Measurements from ENCODE around the gene PPY. TPM values are rescaled to one million over a fixed set of nuclear protein-coding genes. Genes with fewer than 3 reads are reported as not detected.
"Not testable (repeated sequence)": the region's sequence is repeated elsewhere in the genome, so short reads cannot be mapped to it uniquely, and the experiment has no call there.

The PPY gene
- total and polyA plus RNA-seq, 9 donors, result not detected

- intact Hi-C loops (cut with DNase I), result loop anchor here in 3 of 4 donors (10.0 kb wide), 2 partner anchors 100 to 220 kb away; no protein-coding TSS in a partner anchor
- no peak overlapping the region for H3K4me3 ChIP-seq
Measured at GRCh38 chr17:43945074-43945829, 3.0 kb upstream of the PPY start.

GRCh38 chr17:43940630-43941029, 1.6 kb downstream of the PPY start:
- no peaks in the 10 kb centered on the region for H3K9me3 ChIP-seq
- no peak overlapping the region for H3K4me3 ChIP-seq
- intact Hi-C loops (cut with DNase I), result loop anchor here in 3 of 4 donors (5.0 to 10.0 kb wide), 3 partner anchors 104 to 227 kb away; no protein-coding TSS in a partner anchor
- no peaks in the 10 kb centered on the region for H3K27me3 ChIP-seq
- H3K36me3 ChIP-seq, result no peaks in the 10 kb centered on the region
- TF ChIP-seq POLR2A (IDR thresholded peaks at IDR 0.05) (no peak), CTCF (IDR thresholded peaks at IDR 0.05) (no peak), EP300 (IDR thresholded peaks at IDR 0.05) (no peak)
- peaks cover 4% of the 10 kb centered on the region for H3K4me1 ChIP-seq (ENCODE audit: insufficient read depth)
- DNase-seq, result no peak
- 50 to 67% (median 53%) methylated on average over 7 of the region's 7 CpGs for WGBS, 3 donors
- no peak overlapping the region for H3K27ac ChIP-seq

More at GRCh38 chr17:43945074-43945829, 3.0 kb upstream of the PPY start:
- WGBS, 3 donors, result 69 to 73% (median 69%) methylated on average over 12 of the region's 12 CpGs
- TF ChIP-seq EP300 (IDR thresholded peaks at IDR 0.05) (no peak), CTCF (IDR thresholded peaks at IDR 0.05) (no peak)
- H3K27ac ChIP-seq, result no peak overlapping the region
- H3K4me1 ChIP-seq (ENCODE audit: insufficient read depth), result no peaks in the 10 kb centered on the region
- no peaks in the 10 kb centered on the region for H3K36me3 ChIP-seq
- no peak for DNase-seq
- H3K9me3 ChIP-seq, result no peaks in the 10 kb centered on the region
- no peaks in the 10 kb centered on the region for H3K27me3 ChIP-seq

- Histone ChIP-seq H3K4me1 (ENCODE audit: insufficient read depth) (peaks cover 4% of the 10 kb centered on the region), H3K27me3 (no peaks in the 10 kb centered on the region), H3K9me3 (no peaks in the 10 kb centered on the region), H3K27ac (no peak overlapping the region), H3K4me3 (no peak overlapping the region), H3K36me3 (no peaks in the 10 kb centered on the region)
- intact Hi-C loops (cut with DNase I), result loop anchor here in 3 of 4 donors (5.0 to 10.0 kb wide), 4 partner anchors 55 to 227 kb away; no protein-coding TSS in a partner anchor
- TF ChIP-seq EP300 (IDR thresholded peaks at IDR 0.05) (no peak), POLR2A (IDR thresholded peaks at IDR 0.05) (no peak), CTCF (IDR thresholded peaks at IDR 0.05) (no peak)
- WGBS, 3 donors, result 88 to 94% (median 93%) methylated on average over 5 of the region's 5 CpGs
- no peak for DNase-seq
Measured at GRCh38 chr17:43939886-43940285, 2.4 kb downstream of the PPY start.

- not testable (repeated sequence) for H3K27ac ChIP-seq; H3K9me3 ChIP-seq; H3K27me3 ChIP-seq; H3K36me3 ChIP-seq; H3K4me3 ChIP-seq; H3K4me1 ChIP-seq (ENCODE audit: insufficient read depth); DNase-seq
- intact Hi-C loops (cut with DNase I), result loop anchor here in 1 of 4 donors (10.0 kb wide), 1 partner anchor 55 kb away; no protein-coding TSS in a partner anchor
- WGBS, 3 donors, result 91 to 96% (median 95%) methylated on average over 3 of the region's 3 CpGs
Measured at GRCh38 chr17:43939452-43939851, 2.8 kb downstream of the PPY start.

GRCh38 chr17:43938838-43939182, 3.5 kb downstream of the PPY start:
- Histone ChIP-seq H3K27me3 (no peaks in the 10 kb centered on the region), H3K27ac (no peak overlapping the region), H3K4me3 (no peak overlapping the region), H3K4me1 (ENCODE audit: insufficient read depth) (peaks cover 4% of the 10 kb centered on the region), H3K36me3 (no peaks in the 10 kb centered on the region), H3K9me3 (no peaks in the 10 kb centered on the region)
- intact Hi-C loops (cut with DNase I), result loop anchor here in 1 of 4 donors (10.0 kb wide), 1 partner anchor 56 kb away; no protein-coding TSS in a partner anchor
- no peak for DNase-seq
- 43 to 61% (median 59%) methylated on average over 6 of the region's 6 CpGs for WGBS, 3 donors
- no peak for TF ChIP-seq POLR2A (IDR thresholded peaks at IDR 0.05)
- TF ChIP-seq EP300 (IDR thresholded peaks at IDR 0.05), result no peak
- TF ChIP-seq CTCF (IDR thresholded peaks at IDR 0.05), result no peak

All from ovary (tissue), 9 donors.